RWPE1 (cell line): ENCODE results near the gene POP7.
A peak's percentile ranks its signal among the peaks of the same experiment; 100 is the strongest.

ENCODE experiments used
- CTCF ChIA-PET: fragments of 350-600 bp; sonication (Branson Sonifier 250); formaldehyde crosslinking; extraction: SDS; loops from one replicate; lab custom pipeline; 2021; lab: Yijun Ruan, JAX
- POLR2A ChIA-PET: fragments of 400-600 bp; formaldehyde crosslinking; extraction: SDS; loops from one replicate; lab custom pipeline; 2020; ENCODE audit warnings: antibody characterized with exemption; ENCODE audit not compliant: low non-redundant PET; lab: Yijun Ruan, JAX
- DNase-seq: peaks from one replicate; pipeline ENCODE4 v3.0.0; 2012; ENCODE audit warnings: low spot score
- H3K27ac ChIP-seq: fragments of 450-650 bp; 2 replicates; pipeline ENCODE4 v1.5.1; 2017
- TF ChIP-seq, protein P1 (sequence below): fragments of 450-650 bp; conservative IDR thresholded peaks from 2 replicates; pipeline ENCODE4 v1.5.1; 2017; ENCODE audit warnings: low read depth, mild to moderate bottlenecking

The POP7 gene

DNA sequence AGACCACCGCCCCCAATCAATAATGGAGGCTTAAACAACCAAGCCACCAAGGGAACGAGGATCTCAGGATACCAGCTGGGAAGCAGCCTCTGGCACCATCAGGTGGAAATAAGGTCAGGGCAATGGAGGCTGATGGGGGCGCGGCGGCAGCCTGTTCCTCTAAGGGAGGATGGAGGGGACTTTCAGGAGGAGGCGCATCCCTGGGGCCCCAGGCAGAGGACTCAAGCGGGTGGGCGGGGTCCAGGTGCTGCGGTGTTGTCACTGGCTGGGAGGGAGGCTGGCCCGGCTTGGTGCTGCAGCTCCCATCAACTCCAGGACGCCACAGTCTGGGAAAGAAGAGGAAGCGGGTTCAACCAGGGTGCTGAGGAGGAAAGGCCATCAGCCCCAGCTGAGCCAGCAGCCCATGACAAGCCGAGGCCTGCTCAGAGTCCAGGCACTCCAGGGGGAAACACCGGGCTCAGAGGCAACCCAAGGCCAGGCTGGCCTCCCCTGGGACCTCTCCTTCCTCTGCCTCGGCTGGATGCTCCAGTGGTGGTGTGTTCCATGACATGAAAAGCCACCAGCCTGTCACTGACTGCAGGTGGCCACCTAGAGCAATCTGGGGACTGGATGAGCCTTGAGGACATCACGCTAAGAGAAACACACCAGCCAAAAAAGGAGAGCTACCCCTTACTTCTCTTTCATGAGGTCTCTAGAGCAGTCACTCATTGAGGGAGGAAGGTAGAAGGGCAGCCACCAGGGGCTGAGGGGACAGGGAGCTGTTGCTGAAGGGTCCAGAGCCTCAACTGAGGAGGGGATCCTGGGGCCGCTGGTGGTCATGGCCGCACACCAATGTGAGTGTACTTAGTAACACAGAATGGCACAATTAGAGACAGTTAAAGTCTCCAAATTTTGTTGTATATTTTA lies 16.4 kb upstream of the POP7 start:
- TF ChIP-seq, protein P1, sequence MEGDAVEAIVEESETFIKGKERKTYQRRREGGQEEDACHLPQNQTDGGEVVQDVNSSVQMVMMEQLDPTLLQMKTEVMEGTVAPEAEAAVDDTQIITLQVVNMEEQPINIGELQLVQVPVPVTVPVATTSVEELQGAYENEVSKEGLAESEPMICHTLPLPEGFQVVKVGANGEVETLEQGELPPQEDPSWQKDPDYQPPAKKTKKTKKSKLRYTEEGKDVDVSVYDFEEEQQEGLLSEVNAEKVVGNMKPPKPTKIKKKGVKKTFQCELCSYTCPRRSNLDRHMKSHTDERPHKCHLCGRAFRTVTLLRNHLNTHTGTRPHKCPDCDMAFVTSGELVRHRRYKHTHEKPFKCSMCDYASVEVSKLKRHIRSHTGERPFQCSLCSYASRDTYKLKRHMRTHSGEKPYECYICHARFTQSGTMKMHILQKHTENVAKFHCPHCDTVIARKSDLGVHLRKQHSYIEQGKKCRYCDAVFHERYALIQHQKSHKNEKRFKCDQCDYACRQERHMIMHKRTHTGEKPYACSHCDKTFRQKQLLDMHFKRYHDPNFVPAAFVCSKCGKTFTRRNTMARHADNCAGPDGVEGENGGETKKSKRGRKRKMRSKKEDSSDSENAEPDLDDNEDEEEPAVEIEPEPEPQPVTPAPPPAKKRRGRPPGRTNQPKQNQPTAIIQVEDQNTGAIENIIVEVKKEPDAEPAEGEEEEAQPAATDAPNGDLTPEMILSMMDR = no peak
- no peak for DNase-seq
- H3K27ac ChIP-seq = peak overlapping the region; percentile 85
- POLR2A ChIA-PET = no interaction called here
- CTCF ChIA-PET = interaction anchor here (0.6 to 1.4 kb wide), 4 partner anchors 9 to 256 kb away, joined by 3 to 6 read pairs (median 4); partner anchors contain the start of gene POP7

DNA sequence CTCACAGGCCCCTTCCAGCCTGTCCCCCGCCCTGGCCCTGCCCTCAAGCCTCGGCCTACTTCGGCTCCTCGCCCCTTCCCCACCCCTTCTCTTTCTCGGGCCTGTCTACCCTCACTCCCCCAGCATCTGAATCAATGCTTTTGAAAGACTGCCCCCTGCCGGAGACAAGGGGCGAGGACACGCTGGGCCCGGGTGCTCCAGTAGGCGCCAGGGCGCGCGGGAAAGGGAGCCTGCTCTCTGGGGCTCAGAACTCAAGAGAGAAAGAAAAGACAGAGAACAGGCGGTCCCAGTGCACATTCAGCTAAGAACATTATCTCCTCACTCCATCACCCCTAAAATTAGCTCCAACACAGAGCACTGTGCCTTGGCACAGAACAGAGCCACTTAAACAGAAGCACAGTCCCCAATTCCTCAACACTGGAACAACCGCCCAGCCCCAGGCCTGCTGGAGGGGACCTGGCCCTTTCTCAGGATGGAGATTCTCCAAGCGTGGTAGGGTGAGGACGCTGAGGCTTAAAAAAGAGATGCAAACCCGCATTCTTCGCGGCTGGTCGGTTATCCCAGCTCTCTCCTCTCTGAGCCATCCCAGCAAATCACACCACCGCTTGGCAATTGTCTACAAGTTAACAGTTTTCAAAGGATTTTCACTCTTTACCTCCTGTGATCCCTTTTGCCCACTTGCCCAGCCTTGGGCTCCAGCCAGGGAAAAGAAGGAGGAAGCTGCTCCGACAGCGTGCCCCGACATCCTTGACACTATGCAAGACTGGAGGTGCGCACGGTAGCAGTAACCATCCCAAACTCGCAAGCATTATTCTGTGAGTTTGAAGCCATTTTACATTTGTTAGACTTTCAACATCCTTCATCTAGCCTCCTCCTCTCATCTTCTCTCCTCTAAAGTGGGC lies 14.0 kb upstream of the POP7 start:
- TF ChIP-seq, protein P1 = peak; percentile 96
- peak overlapping the region; percentile 85 for H3K27ac ChIP-seq
- POLR2A ChIA-PET = interaction anchor here (0.7 to 1.3 kb wide), 2 partner anchors 14 to 106 kb away, joined by 3 read pairs; partner anchors contain the start of genes FBXO24 and POP7
- CTCF ChIA-PET = interaction anchor here (0.5 to 1.8 kb wide), 15 partner anchors 9 to 227 kb away, joined by 3 to 8 read pairs (median 4); partner anchors contain the start of genes MOSPD3, POP7 and SLC12A9
- peak; percentile 79 for DNase-seq

DNA sequence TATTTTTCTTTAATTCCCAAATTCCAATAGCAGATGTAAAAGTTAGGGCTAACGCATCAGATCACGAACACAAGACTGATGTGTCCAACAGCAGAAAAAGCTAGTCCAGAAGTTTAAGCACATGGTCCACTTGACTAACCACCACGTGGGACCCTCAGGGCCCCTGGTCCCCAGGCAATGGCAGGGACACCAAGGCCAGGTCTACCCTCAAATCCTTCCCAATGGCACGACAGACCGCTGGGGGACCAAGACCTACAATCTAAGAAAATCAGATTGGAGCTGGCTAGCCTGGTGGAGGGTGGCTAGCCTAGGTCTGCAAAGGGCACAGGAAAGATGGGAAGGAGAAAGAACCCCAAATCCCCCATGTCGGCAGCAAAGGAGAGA lies 13.4 kb upstream of the POP7 start:
- peak overlapping the region; percentile 85 for H3K27ac ChIP-seq
- POLR2A ChIA-PET = interaction anchor here (0.7 to 1.3 kb wide), 2 partner anchors 13 to 106 kb away, joined by 3 read pairs; partner anchors contain the start of genes FBXO24 and POP7

DNA sequence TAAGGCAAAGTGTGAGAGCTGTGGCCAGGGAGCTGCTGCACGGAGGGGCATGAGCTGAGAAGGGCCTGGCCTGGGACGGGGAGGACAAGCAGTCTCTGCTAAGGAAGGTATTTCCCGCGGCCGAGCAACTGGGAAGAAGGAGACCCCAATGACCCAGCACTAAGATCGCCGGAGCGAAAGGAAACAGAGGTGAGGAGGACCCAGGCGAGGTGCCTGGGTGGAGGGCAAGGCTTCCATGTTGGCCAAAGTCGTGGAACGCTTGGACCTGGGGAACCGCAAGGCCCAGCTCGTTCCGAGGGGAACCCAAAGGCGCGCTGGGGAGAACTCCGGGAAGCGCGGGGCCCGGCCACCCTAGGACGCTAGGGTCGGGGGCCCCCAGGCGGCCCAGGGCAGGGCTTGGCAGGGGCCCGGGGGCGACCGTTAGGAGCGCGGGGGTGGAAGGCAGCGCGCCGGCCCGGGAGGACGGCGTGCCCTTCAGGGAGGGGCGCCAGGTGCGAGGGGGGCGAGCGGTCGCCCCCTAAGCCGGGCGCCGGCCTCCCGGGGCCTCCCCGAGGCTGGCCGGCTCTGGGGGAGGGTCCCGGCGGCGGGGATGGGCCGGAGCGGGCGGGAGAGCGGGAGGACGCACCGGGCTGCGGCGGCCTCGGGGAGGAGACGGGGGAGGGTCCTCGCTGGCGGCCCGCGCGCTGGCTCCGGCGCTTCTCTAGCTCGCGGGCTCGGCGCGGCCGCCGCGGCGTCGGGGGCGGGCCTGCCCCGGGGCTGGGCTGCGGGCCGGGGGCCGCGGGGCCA lies 12.4 kb upstream of the POP7 start:
- H3K27ac ChIP-seq = peak overlapping the region; percentile 85
- no peak for DNase-seq
- CTCF ChIA-PET = interaction anchor here (0.6 to 2.8 kb wide), 7 partner anchors 12 to 525 kb away, joined by 3 to 15 read pairs (median 3); partner anchors contain the start of genes POP7 and ZNHIT1
- POLR2A ChIA-PET = interaction anchor here (1.3 kb wide), 1 partner anchor 12 kb away, joined by 3 read pairs; the partner anchor contains the start of gene POP7
- TF ChIP-seq, protein P1 = no peak

More for the DNA sequence above, 13.4 kb upstream of the POP7 start:
- TF ChIP-seq, protein P1 = no peak
- no peak for DNase-seq
- CTCF ChIA-PET = interaction anchor here (0.6 to 1.8 kb wide), 10 partner anchors 8 to 525 kb away, joined by 3 to 8 read pairs (median 3); partner anchors contain the start of genes POP7, SLC12A9 and ZNHIT1

DNA sequence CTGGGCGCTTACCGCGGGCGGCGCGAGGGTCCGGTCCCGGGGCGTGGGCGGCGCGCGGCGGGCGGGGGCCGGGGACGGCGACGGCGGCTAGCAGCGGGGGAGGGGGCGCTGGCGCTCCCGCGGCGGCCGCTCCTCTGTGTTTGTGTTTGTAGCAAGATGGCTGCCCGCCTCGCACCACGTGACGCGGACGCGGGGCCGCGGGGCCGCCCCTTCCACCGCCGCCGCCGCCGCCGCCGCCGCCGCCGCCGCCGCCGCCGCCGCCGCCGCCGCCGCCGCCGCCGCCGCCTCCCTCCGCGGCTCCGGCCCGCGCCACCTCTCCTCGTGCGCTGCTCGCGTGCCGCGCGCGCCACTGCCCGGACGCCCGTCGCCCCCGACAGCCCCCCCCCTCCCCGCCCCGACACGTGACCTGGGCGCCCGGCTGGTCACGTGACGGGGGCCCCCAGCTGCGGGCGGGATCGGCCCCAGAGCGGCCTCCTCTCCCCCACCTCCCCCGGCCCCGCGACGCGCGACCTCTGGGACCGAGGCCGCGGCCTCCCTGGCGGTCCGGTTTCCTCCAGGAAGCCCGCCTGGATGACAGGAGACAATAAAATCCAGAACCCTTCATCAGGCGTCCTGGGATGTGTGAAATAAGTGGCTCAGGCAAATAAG lies 11.7 kb upstream of the POP7 start, which contains the start of gene GIGYF1:
Gene GIGYF1, minus strand, starts transcription at position 153 of the 648 bp plus-strand sequence. CDS start 6,012 bp downstream, outside the sequence.
- DNase-seq = peak; percentile 84
- TF ChIP-seq, protein P1 = no peak
- CTCF ChIA-PET = interaction anchor here (2.8 kb wide), 1 partner anchor 11 kb away, joined by 15 read pairs; the partner anchor contains the start of gene POP7
- POLR2A ChIA-PET = no interaction called here
- H3K27ac ChIP-seq = peak within 1 kb of the TSS; percentile 85
